Bronchial epithelial cell (primary cell): ENCODE results near the gene FBXL17. TPM values are rescaled to one million over a fixed set of nuclear protein-coding genes. Genes with fewer than 3 reads are reported as not detected.

Experiments
- DNase-seq: peaks from one replicate; pipeline ENCODE4 v3.0.0-alpha.2; 2010; ENCODE audit warnings: low read depth
- FAIRE-seq: peaks from 2 replicates; lab custom pipeline; 2011; peaks lifted over from hg19 to GRCh38; lab: Jason Lieb, UNC
- H3K27me3 ChIP-seq: 2 replicates; pipeline ENCODE4 v1.5.1; 2011; ENCODE audit warnings: low read length; ENCODE audit not compliant: control insufficient read depth, insufficient read depth
- H3K36me3 ChIP-seq: 2 replicates; pipeline ENCODE4 v1.5.1; 2011; ENCODE audit warnings: low read length; ENCODE audit not compliant: control insufficient read depth, insufficient read depth
- H3K4me3 ChIP-seq: 2 replicates; pipeline ENCODE4 v1.5.1; 2011; ENCODE audit warnings: mild to moderate bottlenecking, low read depth, low read length, control low read depth
- total RNA-seq: library from RNA; depleted of rRNA; stranded (reverse); fragments of >200 nt; gene quantifications from 2 replicates; pipeline ENCODE4 v1.2.1, GENCODE V29; 2014
- TF ChIP-seq, protein P1 (sequence below): IDR thresholded peaks from 2 replicates; pipeline ENCODE4 v1.5.1; 2011; ENCODE audit warnings: mild to moderate bottlenecking, moderate library complexity, low read length, control low read depth, inconsistent platforms; ENCODE audit not compliant: insufficient read depth, severe bottlenecking

Gene FBXL17
- total RNA-seq, 1 donor from 2014 or later = 6.6 TPM

DNA sequence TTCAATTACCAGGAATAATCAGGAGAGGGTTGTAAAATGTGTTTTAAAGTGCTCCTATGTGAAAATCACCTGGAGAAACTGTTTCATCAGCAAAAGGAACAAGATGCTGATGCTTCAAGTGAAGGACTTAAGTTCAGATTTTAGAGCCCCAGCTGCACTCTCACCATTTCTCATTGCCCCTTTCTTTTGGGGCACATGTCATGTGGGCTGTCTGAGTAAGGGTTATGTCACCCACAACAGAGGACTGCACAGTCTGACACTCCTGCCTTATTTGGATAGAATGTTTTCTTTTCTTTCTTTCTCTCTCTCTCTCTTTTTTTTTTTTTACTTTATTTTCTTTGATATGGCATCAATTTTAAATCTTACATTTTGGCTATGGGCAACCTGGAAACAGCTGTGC, 507.1 kb downstream of the FBXL17 start:
- FAIRE-seq = no peak
- Histone ChIP-seq H3K36me3 (no peaks in the 10 kb centered on the region), H3K27me3 (no peaks in the 10 kb centered on the region), H3K4me3 (no peak overlapping the region)
- TF ChIP-seq, protein P1, sequence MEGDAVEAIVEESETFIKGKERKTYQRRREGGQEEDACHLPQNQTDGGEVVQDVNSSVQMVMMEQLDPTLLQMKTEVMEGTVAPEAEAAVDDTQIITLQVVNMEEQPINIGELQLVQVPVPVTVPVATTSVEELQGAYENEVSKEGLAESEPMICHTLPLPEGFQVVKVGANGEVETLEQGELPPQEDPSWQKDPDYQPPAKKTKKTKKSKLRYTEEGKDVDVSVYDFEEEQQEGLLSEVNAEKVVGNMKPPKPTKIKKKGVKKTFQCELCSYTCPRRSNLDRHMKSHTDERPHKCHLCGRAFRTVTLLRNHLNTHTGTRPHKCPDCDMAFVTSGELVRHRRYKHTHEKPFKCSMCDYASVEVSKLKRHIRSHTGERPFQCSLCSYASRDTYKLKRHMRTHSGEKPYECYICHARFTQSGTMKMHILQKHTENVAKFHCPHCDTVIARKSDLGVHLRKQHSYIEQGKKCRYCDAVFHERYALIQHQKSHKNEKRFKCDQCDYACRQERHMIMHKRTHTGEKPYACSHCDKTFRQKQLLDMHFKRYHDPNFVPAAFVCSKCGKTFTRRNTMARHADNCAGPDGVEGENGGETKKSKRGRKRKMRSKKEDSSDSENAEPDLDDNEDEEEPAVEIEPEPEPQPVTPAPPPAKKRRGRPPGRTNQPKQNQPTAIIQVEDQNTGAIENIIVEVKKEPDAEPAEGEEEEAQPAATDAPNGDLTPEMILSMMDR = no peak
- DNase-seq = peak; percentile 64

DNA sequence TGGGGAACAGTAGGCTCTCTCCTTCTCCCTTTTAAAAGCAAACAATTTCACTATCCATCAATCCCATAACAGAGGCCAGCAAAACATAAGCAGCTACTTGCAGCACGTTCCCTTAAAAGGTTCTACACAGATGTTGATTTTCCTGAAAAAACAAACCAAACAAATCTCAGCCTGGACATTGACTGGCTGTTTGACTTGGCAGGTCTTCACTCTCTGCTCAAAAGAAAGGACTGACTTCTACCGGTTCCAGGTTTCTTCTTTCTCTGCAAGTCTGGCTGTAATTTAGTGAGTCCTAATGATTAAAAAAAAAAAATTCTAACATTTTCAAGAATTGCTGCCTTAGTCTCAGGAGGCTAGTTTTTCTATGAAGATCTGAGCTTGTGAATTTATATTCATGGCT, 508.0 kb downstream of the FBXL17 start:
- H3K27me3 ChIP-seq = no peaks in the 10 kb centered on the region
- DNase-seq = no peak
- TF ChIP-seq, protein P1 = no peak
- FAIRE-seq = no peak
- no peak overlapping the region for H3K4me3 ChIP-seq
- H3K36me3 ChIP-seq = no peaks in the 10 kb centered on the region

DNA sequence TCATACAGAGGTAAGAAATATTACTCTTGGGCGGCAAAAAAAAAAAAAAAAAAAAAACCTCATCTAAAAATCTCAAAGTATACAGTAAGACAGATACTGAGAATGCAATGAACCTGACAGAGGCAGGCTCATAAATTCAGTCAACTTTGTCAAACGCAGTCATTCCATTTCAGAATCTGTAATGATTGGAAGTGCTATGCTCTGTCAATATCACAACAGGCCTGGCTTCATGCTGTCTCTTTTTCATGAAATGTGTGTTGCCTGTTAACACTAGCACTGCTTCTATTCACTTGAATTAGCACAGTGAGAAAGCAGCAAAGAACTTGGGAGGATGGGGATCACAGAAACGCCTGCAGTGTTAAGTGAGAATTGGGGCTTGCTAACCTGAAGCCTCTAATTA, 510.9 kb downstream of the FBXL17 start:
- FAIRE-seq = no peak
- H3K4me3 ChIP-seq = no peak overlapping the region
- TF ChIP-seq, protein P1 = no peak
- H3K36me3 ChIP-seq = no peaks in the 10 kb centered on the region
- H3K27me3 ChIP-seq = no peaks in the 10 kb centered on the region
- DNase-seq = no peak

DNA sequence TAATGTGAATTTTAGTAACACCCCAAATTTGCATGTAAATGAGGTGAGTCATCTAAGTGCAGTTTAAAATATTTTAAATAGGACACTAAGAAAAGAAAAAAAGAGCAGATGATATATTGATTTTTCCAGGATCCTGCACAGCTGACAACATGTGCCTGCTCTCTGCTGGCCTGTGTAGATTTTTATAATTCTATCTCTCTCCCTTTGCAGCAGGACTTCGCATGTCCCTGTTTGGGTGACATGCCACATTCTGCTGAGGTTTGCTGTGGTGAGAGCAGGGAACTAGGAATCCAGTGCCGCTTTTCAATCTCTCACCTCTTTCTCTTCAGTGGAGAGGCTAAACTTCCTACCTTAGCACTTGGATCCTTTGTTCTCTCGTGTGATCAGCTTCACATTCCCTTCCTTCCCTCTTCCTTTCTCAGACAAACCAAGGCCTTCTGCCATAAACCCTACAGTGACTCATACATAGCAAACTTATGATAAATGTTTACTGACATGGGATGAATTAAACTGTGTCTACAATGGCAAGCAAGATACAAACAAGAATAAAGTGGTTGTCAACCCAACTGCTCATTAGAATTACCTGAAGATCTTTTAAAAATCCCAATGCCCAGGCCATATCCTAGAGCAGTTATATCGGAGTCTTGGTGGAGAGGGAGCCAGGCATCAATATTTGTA, 512.3 kb downstream of the FBXL17 start:
- TF ChIP-seq, protein P1 = no peak
- no peak overlapping the region for H3K4me3 ChIP-seq
- H3K27me3 ChIP-seq = no peaks in the 10 kb centered on the region
- FAIRE-seq (peak; percentile 80), DNase-seq (peak; percentile 93)
- H3K36me3 ChIP-seq = no peaks in the 10 kb centered on the region

DNA sequence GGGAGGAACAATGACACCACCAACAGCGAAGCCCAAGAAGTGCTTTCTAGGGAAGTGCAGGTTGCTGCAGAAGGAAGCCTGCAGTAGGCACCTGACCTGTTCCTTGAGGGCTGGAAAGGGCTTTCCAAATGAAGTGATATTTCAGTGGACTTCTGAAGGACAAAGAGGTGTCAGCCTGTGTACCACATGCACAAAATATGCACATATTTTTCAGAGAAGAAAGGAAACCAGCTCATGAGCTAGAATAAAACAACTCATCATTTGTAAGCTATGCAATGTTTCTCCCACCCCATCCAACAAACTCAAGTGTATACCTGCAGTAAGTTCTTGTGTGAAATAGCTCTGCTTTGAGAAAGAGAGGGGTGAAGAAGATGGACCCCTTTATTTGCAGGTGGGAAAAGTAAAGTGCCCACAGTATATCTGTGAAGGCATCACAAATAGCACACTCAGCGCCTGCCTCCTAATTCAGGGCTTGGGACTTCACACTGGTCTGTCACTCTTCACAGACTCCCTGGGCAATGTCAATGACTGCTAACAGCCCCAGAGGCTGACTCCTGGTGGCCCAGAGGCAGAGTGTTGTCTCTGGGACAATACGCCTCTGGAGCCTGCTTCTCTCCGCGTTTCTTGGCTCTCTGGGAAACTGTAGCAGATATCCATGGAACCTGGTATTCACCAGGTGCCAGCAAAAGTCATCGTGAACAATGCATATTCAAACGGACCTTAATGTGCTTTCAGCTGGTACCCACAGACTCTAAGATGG, 513.1 kb downstream of the FBXL17 start:
- no peak for DNase-seq
- H3K27me3 ChIP-seq = no peaks in the 10 kb centered on the region
- no peaks in the 10 kb centered on the region for H3K36me3 ChIP-seq
- H3K4me3 ChIP-seq = no peak overlapping the region
- peak; percentile 13 for FAIRE-seq
- TF ChIP-seq, protein P1 = no peak

DNA sequence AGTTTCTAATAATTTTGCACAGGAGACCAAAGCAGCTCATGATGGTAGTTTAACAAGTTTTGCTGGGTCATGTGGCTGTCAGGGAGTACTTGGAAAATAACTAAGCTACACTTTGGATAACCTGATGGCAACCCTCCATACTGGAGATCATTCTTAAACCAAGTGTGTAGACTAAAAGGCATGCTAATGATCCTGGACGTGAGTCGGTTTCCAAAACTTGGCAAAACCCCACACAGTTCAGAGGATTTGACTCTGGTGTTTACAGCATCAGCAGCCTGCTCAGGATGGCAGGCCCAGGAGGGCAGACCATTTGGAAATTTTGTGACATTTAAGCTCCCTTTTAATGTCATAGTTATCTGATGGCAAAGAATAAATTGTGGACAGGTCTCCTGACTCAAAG, 514.6 kb downstream of the FBXL17 start:
- H3K4me3 ChIP-seq = no peak overlapping the region
- TF ChIP-seq, protein P1 = no peak
- DNase-seq (no peak), FAIRE-seq (no peak)
- H3K36me3 ChIP-seq = no peaks in the 10 kb centered on the region
- no peaks in the 10 kb centered on the region for H3K27me3 ChIP-seq
